ENCODE data around the gene SLC12A7.

DNA sequence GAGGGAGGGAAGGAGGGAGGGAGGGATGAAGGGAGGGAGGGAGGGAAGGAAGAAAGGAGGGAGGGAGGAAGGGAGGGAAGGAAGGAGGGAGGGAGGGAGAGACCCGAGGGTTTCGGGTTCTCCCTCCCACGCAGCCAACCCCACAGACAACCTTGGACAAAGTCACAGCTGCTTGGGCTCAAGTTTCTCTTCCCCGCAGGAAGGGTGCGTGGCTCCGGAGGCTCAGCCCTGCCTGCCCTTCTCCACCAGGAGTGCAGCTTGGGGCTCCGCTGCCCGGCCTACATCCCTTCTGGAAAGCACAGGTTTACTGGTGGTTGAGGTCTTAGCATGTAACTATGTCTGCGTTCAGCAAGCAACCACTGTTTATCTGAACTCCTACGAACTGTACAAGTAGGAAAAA lies 15.0 kb downstream of the SLC12A7 start:
- TF ChIP-seq, protein P1, sequence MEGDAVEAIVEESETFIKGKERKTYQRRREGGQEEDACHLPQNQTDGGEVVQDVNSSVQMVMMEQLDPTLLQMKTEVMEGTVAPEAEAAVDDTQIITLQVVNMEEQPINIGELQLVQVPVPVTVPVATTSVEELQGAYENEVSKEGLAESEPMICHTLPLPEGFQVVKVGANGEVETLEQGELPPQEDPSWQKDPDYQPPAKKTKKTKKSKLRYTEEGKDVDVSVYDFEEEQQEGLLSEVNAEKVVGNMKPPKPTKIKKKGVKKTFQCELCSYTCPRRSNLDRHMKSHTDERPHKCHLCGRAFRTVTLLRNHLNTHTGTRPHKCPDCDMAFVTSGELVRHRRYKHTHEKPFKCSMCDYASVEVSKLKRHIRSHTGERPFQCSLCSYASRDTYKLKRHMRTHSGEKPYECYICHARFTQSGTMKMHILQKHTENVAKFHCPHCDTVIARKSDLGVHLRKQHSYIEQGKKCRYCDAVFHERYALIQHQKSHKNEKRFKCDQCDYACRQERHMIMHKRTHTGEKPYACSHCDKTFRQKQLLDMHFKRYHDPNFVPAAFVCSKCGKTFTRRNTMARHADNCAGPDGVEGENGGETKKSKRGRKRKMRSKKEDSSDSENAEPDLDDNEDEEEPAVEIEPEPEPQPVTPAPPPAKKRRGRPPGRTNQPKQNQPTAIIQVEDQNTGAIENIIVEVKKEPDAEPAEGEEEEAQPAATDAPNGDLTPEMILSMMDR (IDR thresholded peaks at IDR 0.05 in 8 of 11, conservative IDR thresholded peaks at IDR 0.05 in 3 of 11), result no peak
- peak in 1 of 3 donors; percentile 41 for TF ChIP-seq POLR2AphosphoS5 (IDR thresholded peaks at IDR 0.05)
- TF ChIP-seq POLR2A (IDR thresholded peaks at IDR 0.05), result no peak

Data from spleen (tissue), 7 donors.